Stomach (tissue), 4 donors: ENCODE measurements around the gene IGSF3.
"Not testable (repeated sequence)": the region's sequence is repeated elsewhere in the genome, so short reads cannot be mapped to it uniquely, and the experiment has no call there.

ENCODE experiments used
- EP300 ChIP-seq: sonication (generic); formaldehyde crosslinking; IDR thresholded peaks from one replicate; pipeline ENCODE4 v1.6.1; 2017; ENCODE audit warnings: antibody characterized with exemption
- POLR2A ChIP-seq, 4 donors: fragments of 450-650 bp; IDR thresholded peaks; one replicate each; pipeline ENCODE4 v1.6.1; 2016; ENCODE audit warnings: antibody characterized with exemption in 4 of 4, control low read depth in 2 of 4, mild to moderate bottlenecking in 1 of 4, moderate library complexity in 1 of 4
- POLR2AphosphoS5 ChIP-seq, 3 donors: sonication (generic); formaldehyde crosslinking; IDR thresholded peaks; one replicate each; pipeline ENCODE4 v1.6.1; 2016; ENCODE audit warnings: antibody characterized with exemption in 3 of 3
- TF ChIP-seq, protein P1 (sequence below), 7 experiments: fragments of 450-650 bp in 4 of 7; fragments of 200-600 bp in 3 of 7; sonication (generic) in 3 of 7; IDR thresholded peaks; one replicate each; pipeline ENCODE4 v1.5.1; 2016 to 2019; ENCODE audit warnings: antibody characterized with exemption in 7 of 7, control low read depth in 2 of 7, mild to moderate bottlenecking in 1 of 7

DNA sequence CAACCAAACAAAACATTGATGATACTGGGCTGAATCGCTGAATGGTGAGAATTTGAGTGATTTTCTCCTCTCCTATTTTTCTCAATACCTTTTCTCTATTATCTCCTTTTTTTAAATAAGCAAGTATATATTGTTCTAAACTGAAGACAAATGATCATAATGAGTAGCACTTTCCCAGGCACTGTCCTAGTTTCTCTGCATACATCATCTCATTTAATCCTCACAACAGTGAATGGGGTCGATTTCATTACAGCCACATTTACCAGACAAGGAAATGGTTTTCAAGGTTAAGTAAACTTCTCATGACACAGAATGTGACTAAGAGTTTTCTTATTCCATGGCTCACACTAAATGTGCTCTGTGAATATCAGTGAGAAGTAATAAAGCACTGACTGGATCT lies 45.0 kb downstream of the IGSF3 start:
- TF ChIP-seq POLR2AphosphoS5 (IDR thresholded peaks at IDR 0.05); POLR2A (IDR thresholded peaks at IDR 0.05); EP300: not testable (repeated sequence)
- TF ChIP-seq, protein P1, sequence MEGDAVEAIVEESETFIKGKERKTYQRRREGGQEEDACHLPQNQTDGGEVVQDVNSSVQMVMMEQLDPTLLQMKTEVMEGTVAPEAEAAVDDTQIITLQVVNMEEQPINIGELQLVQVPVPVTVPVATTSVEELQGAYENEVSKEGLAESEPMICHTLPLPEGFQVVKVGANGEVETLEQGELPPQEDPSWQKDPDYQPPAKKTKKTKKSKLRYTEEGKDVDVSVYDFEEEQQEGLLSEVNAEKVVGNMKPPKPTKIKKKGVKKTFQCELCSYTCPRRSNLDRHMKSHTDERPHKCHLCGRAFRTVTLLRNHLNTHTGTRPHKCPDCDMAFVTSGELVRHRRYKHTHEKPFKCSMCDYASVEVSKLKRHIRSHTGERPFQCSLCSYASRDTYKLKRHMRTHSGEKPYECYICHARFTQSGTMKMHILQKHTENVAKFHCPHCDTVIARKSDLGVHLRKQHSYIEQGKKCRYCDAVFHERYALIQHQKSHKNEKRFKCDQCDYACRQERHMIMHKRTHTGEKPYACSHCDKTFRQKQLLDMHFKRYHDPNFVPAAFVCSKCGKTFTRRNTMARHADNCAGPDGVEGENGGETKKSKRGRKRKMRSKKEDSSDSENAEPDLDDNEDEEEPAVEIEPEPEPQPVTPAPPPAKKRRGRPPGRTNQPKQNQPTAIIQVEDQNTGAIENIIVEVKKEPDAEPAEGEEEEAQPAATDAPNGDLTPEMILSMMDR (IDR thresholded peaks at IDR 0.05): not testable (repeated sequence)
